Caco-2 (cell line): ENCODE results near the gene RALGPS1. TPM values are rescaled to one million over a fixed set of nuclear protein-coding genes. Genes with fewer than 3 reads are reported as not detected.

Experiments
- BruUV-seq: library from RNA; stranded (reverse); fragments of 400-500 nt; replicated peaks from 2 replicates; lab custom pipeline; 2021; lab: Mats Ljungman, UMichigan
- CTCF ChIA-PET: fragments of 300-600 bp; sonication (Branson Sonifier 250); formaldehyde crosslinking; loops from one replicate; lab custom pipeline; 2022; ENCODE audit warnings: antibody characterized with exemption; lab: Charles Lee
- POLR2A ChIA-PET: fragments of 300-600 bp; sonication (Branson Sonifier 250); formaldehyde crosslinking; loops from one replicate; lab custom pipeline; 2022; ENCODE audit warnings: antibody characterized with exemption; lab: Charles Lee
- DNase-seq, 2 experiments: peaks; one replicate each; pipeline versions ENCODE4 v3.0.0 to v3.0.0-alpha.2; 2020 to 2022
- H3K27me3 ChIP-seq: replicated peaks from 2 replicates; pipeline ENCODE4 v1.6.0; 2011; ENCODE audit warnings: low read length; ENCODE audit not compliant: control insufficient read depth, insufficient read depth
- H3K36me3 ChIP-seq: 2 replicates; pipeline ENCODE4 v1.5.1; 2011; ENCODE audit warnings: low read length; ENCODE audit not compliant: control insufficient read depth, insufficient read depth
- H3K4me1 ChIP-seq: fragments of 250-450 bp; sonication (Bioruptor Pico); 2 replicates; pipeline ENCODE4 v1.5.1; 2020; ENCODE audit warnings: mild to moderate bottlenecking
- H3K4me3 ChIP-seq: 2 replicates; pipeline ENCODE4 v1.5.1; 2011; ENCODE audit warnings: low read depth, mild to moderate bottlenecking, control low read depth, low read length
- H3K9me3 ChIP-seq: fragments of 250-450 bp; sonication (Bioruptor Pico); 2 replicates; pipeline ENCODE4 v1.5.1; 2020; ENCODE audit warnings: mild to moderate bottlenecking, moderate library complexity
- H3K27ac Mint-ChIP-seq: one replicate; pipeline ENCODE4 v1.8.0; 2022; ENCODE audit warnings: mixed read lengths; ENCODE audit not compliant: unreplicated experiment
- H3K27me3 Mint-ChIP-seq: one replicate; pipeline ENCODE4 v1.8.0; 2022; ENCODE audit warnings: mixed read lengths; ENCODE audit not compliant: insufficient read depth, unreplicated experiment
- H3K36me3 Mint-ChIP-seq: one replicate; pipeline ENCODE4 v1.8.0; 2022; ENCODE audit warnings: mild to moderate bottlenecking, mixed read lengths; ENCODE audit not compliant: insufficient read depth, unreplicated experiment
- H3K4me1 Mint-ChIP-seq: one replicate; pipeline ENCODE4 v1.8.0; 2022; ENCODE audit warnings: low read depth, mixed read lengths; ENCODE audit not compliant: unreplicated experiment
- H3K4me3 Mint-ChIP-seq: one replicate; pipeline ENCODE4 v1.8.0; 2022; ENCODE audit warnings: mild to moderate bottlenecking, moderate library complexity, mixed read lengths; ENCODE audit not compliant: unreplicated experiment
- H3K9me3 Mint-ChIP-seq: one replicate; pipeline ENCODE4 v1.8.0; 2022; ENCODE audit warnings: mixed read lengths; ENCODE audit not compliant: unreplicated experiment
- intact Hi-C: fragments of 100-400 bp; cut with micrococcal nuclease; formaldehyde crosslinking; loops from one replicate; pipeline ENCODE4 v1.10.0; 2022; ENCODE audit not compliant: unreplicated experiment
- total RNA-seq: library from RNA; stranded (reverse); gene quantifications from 2 replicates; pipeline ENCODE4 v1.2.3, GENCODE V29; 2022
- TF ChIP-seq, protein P1 (sequence below), 2 experiments: fragments of 200-600 bp in 1 of 2; IDR thresholded peaks; 1 replicate in 1 of 2; 2 replicates in 1 of 2; pipeline versions ENCODE4 v1.5.1 to v1.8.0; 2011 to 2022; ENCODE audit warnings: antibody characterized with exemption in 1 of 2, control low read depth in 1 of 2, inconsistent platforms in 1 of 2, low read depth in 1 of 2, low read length in 1 of 2, mild to moderate bottlenecking in 1 of 2, moderate library complexity in 1 of 2; ENCODE audit not compliant: insufficient read depth in 1 of 2, severe bottlenecking in 1 of 2, unreplicated experiment in 1 of 2

Gene RALGPS1
- total RNA-seq, 1 experiment from 2014 or later: 41.5 TPM

DNA sequence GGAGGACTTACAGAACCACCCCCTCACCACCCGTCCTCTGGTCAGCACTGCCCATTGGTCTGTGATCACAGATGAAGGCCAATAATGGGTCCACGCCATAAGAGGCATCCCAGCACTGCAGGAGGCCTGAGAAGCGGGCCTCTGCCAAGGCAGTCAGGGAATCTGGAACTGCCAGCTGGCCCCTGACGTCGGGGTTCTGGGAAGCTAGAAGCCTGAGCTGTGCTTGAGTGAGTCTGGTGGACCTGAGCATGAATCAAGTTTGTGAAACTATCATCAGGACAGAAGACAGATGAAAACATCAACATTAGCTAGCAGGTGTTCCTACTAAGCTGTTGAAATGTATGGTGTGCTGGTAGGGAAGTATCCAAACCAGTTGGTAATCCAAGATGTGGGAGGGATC is 200.0 kb downstream of the RALGPS1 start:
- Mint-ChIP-seq H3K36me3 (peaks cover 4% of the 10 kb centered on the region), H3K27me3 (no peaks in the 10 kb centered on the region), H3K4me3 (no peak overlapping the region), H3K9me3 (no peaks in the 10 kb centered on the region), H3K27ac (no peak overlapping the region), H3K4me1 (peaks cover 24% of the 10 kb centered on the region)
- H3K4me1 ChIP-seq: peaks cover 8% of the 10 kb centered on the region
- no peaks in the 10 kb centered on the region for H3K27me3 ChIP-seq
- H3K36me3 ChIP-seq: peaks cover 1% of the 10 kb centered on the region; the same call in 1 of the 2 replicates
- ChIA-PET CTCF (no interaction called here), POLR2A (no interaction called here)
- no peaks in the 10 kb centered on the region for H3K9me3 ChIP-seq
- BruUV-seq: no TSS peak
- DNase-seq: no peak
- intact Hi-C loops: no loop called here
- no peak overlapping the region for H3K4me3 ChIP-seq
- TF ChIP-seq, protein P1, sequence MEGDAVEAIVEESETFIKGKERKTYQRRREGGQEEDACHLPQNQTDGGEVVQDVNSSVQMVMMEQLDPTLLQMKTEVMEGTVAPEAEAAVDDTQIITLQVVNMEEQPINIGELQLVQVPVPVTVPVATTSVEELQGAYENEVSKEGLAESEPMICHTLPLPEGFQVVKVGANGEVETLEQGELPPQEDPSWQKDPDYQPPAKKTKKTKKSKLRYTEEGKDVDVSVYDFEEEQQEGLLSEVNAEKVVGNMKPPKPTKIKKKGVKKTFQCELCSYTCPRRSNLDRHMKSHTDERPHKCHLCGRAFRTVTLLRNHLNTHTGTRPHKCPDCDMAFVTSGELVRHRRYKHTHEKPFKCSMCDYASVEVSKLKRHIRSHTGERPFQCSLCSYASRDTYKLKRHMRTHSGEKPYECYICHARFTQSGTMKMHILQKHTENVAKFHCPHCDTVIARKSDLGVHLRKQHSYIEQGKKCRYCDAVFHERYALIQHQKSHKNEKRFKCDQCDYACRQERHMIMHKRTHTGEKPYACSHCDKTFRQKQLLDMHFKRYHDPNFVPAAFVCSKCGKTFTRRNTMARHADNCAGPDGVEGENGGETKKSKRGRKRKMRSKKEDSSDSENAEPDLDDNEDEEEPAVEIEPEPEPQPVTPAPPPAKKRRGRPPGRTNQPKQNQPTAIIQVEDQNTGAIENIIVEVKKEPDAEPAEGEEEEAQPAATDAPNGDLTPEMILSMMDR (IDR thresholded peaks at IDR 0.05; ENCODE audit: insufficient read depth in 1 of 2, low read depth in 1 of 2, low read length in 1 of 2, severe bottlenecking in 1 of 2, unreplicated experiment in 1 of 2): no peak

- CTCF ChIA-PET: interaction anchor here (0.8 kb wide), 1 partner anchor 50 kb away, joined by 3 read pairs; no protein-coding TSS in a partner anchor
- POLR2A ChIA-PET: no interaction called here
- Mint-ChIP-seq H3K9me3 (no peaks in the 10 kb centered on the region), H3K27ac (no peak overlapping the region), H3K4me3 (no peak overlapping the region), H3K36me3 (peaks cover 4% of the 10 kb centered on the region), H3K27me3 (no peaks in the 10 kb centered on the region), H3K4me1 (peaks cover 12% of the 10 kb centered on the region)
- H3K4me3 ChIP-seq: no peak overlapping the region
- TF ChIP-seq, protein P1 (IDR thresholded peaks at IDR 0.05; ENCODE audit: insufficient read depth in 1 of 2, low read depth in 1 of 2, low read length in 1 of 2, severe bottlenecking in 1 of 2, unreplicated experiment in 1 of 2): no peak
- no peaks in the 10 kb centered on the region for H3K27me3 ChIP-seq
- no peaks in the 10 kb centered on the region for H3K9me3 ChIP-seq
- intact Hi-C loops: no loop called here
- DNase-seq: no peak
- H3K36me3 ChIP-seq: peaks cover 1% of the 10 kb centered on the region; the same call in 1 of the 2 replicates
- H3K4me1 ChIP-seq: peaks cover 11% of the 10 kb centered on the region
- BruUV-seq: no TSS peak
These were observed 201.6 kb downstream of the RALGPS1 start for GRCh38 chr9:127116088-127116726.

DNA sequence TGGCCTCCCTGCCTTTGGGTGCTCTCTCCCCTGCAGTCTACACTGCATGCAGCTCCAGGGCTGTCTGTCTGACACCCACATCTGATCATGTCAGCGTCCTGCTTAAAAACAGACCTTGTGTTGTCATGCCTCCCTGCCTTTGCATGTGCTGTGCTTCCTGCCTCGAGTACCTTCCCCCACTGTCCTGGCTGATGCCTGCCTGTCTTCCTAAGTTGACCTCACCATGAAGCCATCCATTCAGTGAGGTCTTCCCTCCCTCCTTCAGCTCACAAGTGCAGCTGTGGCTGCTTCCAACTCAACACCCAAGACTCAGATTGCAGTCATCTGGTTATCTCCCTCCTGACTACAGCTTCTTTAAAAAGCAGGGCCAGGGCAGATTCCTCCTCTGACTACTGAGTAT is 202.4 kb downstream of the RALGPS1 start:
- no TSS peak for BruUV-seq
- peaks cover 1% of the 10 kb centered on the region; the same call in 1 of the 2 replicates for H3K36me3 ChIP-seq
- Mint-ChIP-seq H3K9me3 (no peaks in the 10 kb centered on the region), H3K27ac (no peak overlapping the region), H3K36me3 (peaks cover 9% of the 10 kb centered on the region), H3K4me3 (no peak overlapping the region), H3K27me3 (no peaks in the 10 kb centered on the region), H3K4me1 (peaks cover 14% of the 10 kb centered on the region)
- CTCF ChIA-PET: interaction anchor here (0.8 kb wide), 1 partner anchor 50 kb away, joined by 3 read pairs; no protein-coding TSS in a partner anchor
- POLR2A ChIA-PET: interaction anchor here (0.5 kb wide), 1 partner anchor 51 kb away, joined by 4 read pairs; no protein-coding TSS in a partner anchor
- no peaks in the 10 kb centered on the region for H3K27me3 ChIP-seq
- H3K4me1 ChIP-seq: peaks cover 15% of the 10 kb centered on the region
- H3K4me3 ChIP-seq: no peak overlapping the region
- H3K9me3 ChIP-seq: no peaks in the 10 kb centered on the region
- TF ChIP-seq, protein P1 (IDR thresholded peaks at IDR 0.05; ENCODE audit: insufficient read depth in 1 of 2, low read depth in 1 of 2, low read length in 1 of 2, severe bottlenecking in 1 of 2, unreplicated experiment in 1 of 2): no peak
- no peak for DNase-seq
- intact Hi-C loops: no loop called here
